Natural killer cell (primary cell): ENCODE measurements around the gene BIRC3. TPM values are rescaled to one million over a fixed set of nuclear protein-coding genes. Genes with fewer than 3 reads are reported as not detected.

Experiments used
- ATAC-seq, 3 donors: fragments of 150-1000 bp in 2 of 3; fragments of 200-7000 bp in 1 of 3; cut with Tn5 transposase; 1 replicate in 1 of 3; 2 replicates in 2 of 3; pipeline ENCODE4 v1.10.0; 2021; ENCODE audit warnings: mild to moderate bottlenecking in 2 of 3, moderate library complexity in 2 of 3
- DNase-seq, 2 donors: peaks; one replicate each; pipeline versions ENCODE4 v3.0.0 to v3.0.0-alpha.2; 2013 to 2021; ENCODE audit warnings: mixed read lengths in 1 of 2
- H3K27ac ChIP-seq: one replicate; pipeline ENCODE4 v1.5.1; 2013; ENCODE audit warnings: mild to moderate bottlenecking, low read length
- H3K27me3 ChIP-seq: one replicate; pipeline ENCODE4 v1.6.1; 2013; ENCODE audit warnings: low read length; ENCODE audit not compliant: control insufficient read depth, insufficient read depth
- H3K36me3 ChIP-seq: one replicate; pipeline ENCODE4 v1.6.1; 2013; ENCODE audit warnings: low read length; ENCODE audit not compliant: control insufficient read depth, insufficient read depth
- H3K4me1 ChIP-seq: one replicate; pipeline ENCODE4 v1.6.1; 2013; ENCODE audit warnings: low read length; ENCODE audit not compliant: control insufficient read depth, insufficient read depth
- H3K4me3 ChIP-seq: one replicate; pipeline ENCODE4 v1.5.1; 2013; ENCODE audit warnings: low read length
- H3K9me3 ChIP-seq: one replicate; pipeline ENCODE4 v1.6.1; 2013; ENCODE audit warnings: low read length; ENCODE audit not compliant: control insufficient read depth, insufficient read depth
- H3K27ac Mint-ChIP-seq, 2 donors: one replicate each; pipeline ENCODE4 v1.8.0; 2022; ENCODE audit warnings: mild to moderate bottlenecking in 2 of 2, mixed read lengths in 2 of 2, moderate library complexity in 1 of 2
- H3K27me3 Mint-ChIP-seq, 2 donors: one replicate each; pipeline ENCODE4 v1.8.0; 2022; ENCODE audit warnings: low read depth in 2 of 2, mixed read lengths in 2 of 2
- H3K36me3 Mint-ChIP-seq: one replicate; pipeline ENCODE4 v1.8.0; 2022; ENCODE audit warnings: mixed read lengths
- H3K4me1 Mint-ChIP-seq, 2 donors: one replicate each; pipeline ENCODE4 v1.8.0; 2022; ENCODE audit warnings: mixed read lengths in 2 of 2
- H3K4me3 Mint-ChIP-seq: one replicate; pipeline ENCODE4 v1.8.0; 2022; ENCODE audit warnings: mild to moderate bottlenecking, moderate library complexity, mixed read lengths
- H3K9me3 Mint-ChIP-seq, 2 donors: one replicate each; pipeline ENCODE4 v1.8.0; 2022; ENCODE audit warnings: mixed read lengths in 2 of 2
- CTCF ChIP-seq: fragments of 200-600 bp; IDR thresholded peaks from one replicate; pipeline ENCODE4 v1.8.0; 2022; ENCODE audit warnings: antibody characterized with exemption
- WGBS: methylation state at CpG from one replicate; pipeline ENCODE4 v1.1.7; 2013; ENCODE audit warnings: missing lambda C conversion rate; ENCODE audit not compliant: insufficient coverage; 5-methylcytosine and 5-hydroxymethylcytosine counted together
- intact Hi-C: fragments of 100-400 bp; cut with micrococcal nuclease; formaldehyde crosslinking; loops from one replicate; pipeline ENCODE4 v1.14.2; 2022
- total RNA-seq, 4 donors: library from RNA; stranded (reverse); fragments of 120-200 nt in 1 of 4; gene quantifications; one replicate each; pipeline versions ENCODE4 v1.2.3 to v1.2.4, GENCODE V29; 2013 to 2022

The BIRC3 gene
- total RNA-seq, 3 donors from 2014 or later (not counting 1 experiment from before 2014, with no cell fraction given) = 14.2 to 92.3 (median 20.1) TPM

GRCh38 chr11:102291831-102292230 is 25.5 kb upstream of the BIRC3 start:
- intact Hi-C loops = loop anchor here (2.0 kb wide), 1 partner anchor 375 kb away; no protein-coding TSS in a partner anchor
- Histone ChIP-seq H3K27ac (no peak overlapping the region), H3K4me3 (no peak overlapping the region), H3K9me3 (no peaks in the 10 kb centered on the region), H3K4me1 (peaks cover 8% of the 10 kb centered on the region), H3K36me3 (no peaks in the 10 kb centered on the region), H3K27me3 (no peaks in the 10 kb centered on the region)
- H3K27me3 Mint-ChIP-seq = no peaks in the 10 kb centered on the region
- no peaks in the 10 kb centered on the region for H3K36me3 Mint-ChIP-seq
- 100% methylated on average over 1 of the region's 1 CpG for WGBS
- no peak overlapping the region for H3K4me3 Mint-ChIP-seq
- DNase-seq (no peak), ATAC-seq (no peak)
- peaks cover 5% of the 10 kb centered on the region in 2 donors for H3K4me1 Mint-ChIP-seq
- TF ChIP-seq CTCF = no peak
- H3K27ac Mint-ChIP-seq = no peak overlapping the region
- no peaks in the 10 kb centered on the region for H3K9me3 Mint-ChIP-seq

- no peaks in the 10 kb centered on the region for H3K36me3 Mint-ChIP-seq
- no peak for ATAC-seq
- H3K9me3 ChIP-seq = no peaks in the 10 kb centered on the region
- H3K4me3 ChIP-seq = no peak overlapping the region
- H3K36me3 ChIP-seq = no peaks in the 10 kb centered on the region
- no peaks in the 10 kb centered on the region for H3K27me3 Mint-ChIP-seq
- H3K9me3 Mint-ChIP-seq = no peaks in the 10 kb centered on the region
- no peak for TF ChIP-seq CTCF
- no peaks in the 10 kb centered on the region for H3K27me3 ChIP-seq
- no peak overlapping the region for H3K27ac Mint-ChIP-seq
- intact Hi-C loops = no loop called here
- peaks cover 5% of the 10 kb centered on the region in 2 donors for H3K4me1 Mint-ChIP-seq
- DNase-seq = no peak
- peaks cover 8% of the 10 kb centered on the region for H3K4me1 ChIP-seq
- 92% methylated on average over 3 of the region's 6 CpGs for WGBS
- H3K4me3 Mint-ChIP-seq = no peak overlapping the region
- H3K27ac ChIP-seq = no peak overlapping the region
These were observed 24.4 kb upstream of the BIRC3 start for GRCh38 chr11:102292933-102293332.

GRCh38 chr11:102293873-102294601 is 23.2 kb upstream of the BIRC3 start:
- H3K27ac Mint-ChIP-seq = peak overlapping the region; percentile 22 to 82
- peak; percentile 75 for TF ChIP-seq CTCF
- no peaks in the 10 kb centered on the region for H3K27me3 Mint-ChIP-seq
- DNase-seq (peak in 1 of 2 donors; percentile 84), ATAC-seq (peak; percentile 91 to 97 (median 96))
- Histone ChIP-seq H3K27me3 (no peaks in the 10 kb centered on the region), H3K27ac (peak overlapping the region; percentile 48), H3K9me3 (no peaks in the 10 kb centered on the region), H3K36me3 (no peaks in the 10 kb centered on the region), H3K4me3 (peak overlapping the region; percentile 26), H3K4me1 (peaks cover 3% of the 10 kb centered on the region)
- H3K36me3 Mint-ChIP-seq = no peaks in the 10 kb centered on the region
- no peaks in the 10 kb centered on the region for H3K9me3 Mint-ChIP-seq
- 19% methylated on average over 3 of the region's 6 CpGs for WGBS
- intact Hi-C loops = loop anchor here (1.0 to 2.0 kb wide), 2 partner anchors 23 to 53 kb away; partner anchors contain the start of genes BIRC2 and BIRC3
- peak overlapping the region; percentile 89 for H3K4me3 Mint-ChIP-seq
- H3K4me1 Mint-ChIP-seq = peaks cover 5% of the 10 kb centered on the region in 2 donors
